K562 (cell line): ENCODE measurements around the gene CPSF6. TPM values are rescaled to one million over a fixed set of nuclear protein-coding genes. Genes with fewer than 3 reads are reported as not detected.

Experiments used
- ATAC-seq: fragments of 200-7000 bp; cut with Tn5 transposase; 3 replicates; pipeline ENCODE4 v1.9.1; 2020; ENCODE audit warnings: moderate library complexity
- BruUV-seq: library from RNA; stranded (reverse); fragments of 400-500 nt; replicated peaks from 2 replicates; lab custom pipeline; 2021; lab: Mats Ljungman, UMichigan
- CTCF ChIA-PET: fragments of 300-600 bp; formaldehyde crosslinking; extraction: SDS; loops from one replicate; lab custom pipeline; 2021; ENCODE audit warnings: low intra/inter-chr PET ratio; lab: Yijun Ruan, JAX
- POLR2A ChIA-PET: fragments of 300-600, 350-650 bp; sonication (Branson Sonifier 250); formaldehyde crosslinking; extraction: SDS; loops from one replicate; lab custom pipeline; 2021; ENCODE audit warnings: antibody characterized with exemption, inconsistent platforms; lab: Yijun Ruan, JAX
- DNase-seq, 4 experiments: peaks; one replicate each; pipeline versions ENCODE4 v3.0.0 to v3.0.0-alpha.2; 2011 to 2018; ENCODE audit warnings: low spot score in 3 of 4, mixed read lengths in 3 of 4; ENCODE audit errors: extremely low read depth in 1 of 4
- FAIRE-seq: peaks from 2 replicates; lab custom pipeline; 2011; peaks lifted over from hg19 to GRCh38; lab: Jason Lieb, UNC
- H2AFZ ChIP-seq: 2 replicates; pipeline ENCODE4 v1.6.0; 2011; ENCODE audit warnings: low read depth, low read length, control low read depth, inconsistent platforms
- H3K27ac ChIP-seq: fragments of 200-600 bp; 3 replicates; pipeline ENCODE4 v1.8.0; 2011; ENCODE audit warnings: low read depth, mild to moderate bottlenecking, control low read depth, inconsistent platforms, low read length, moderate library complexity, mixed read lengths; ENCODE audit errors: extremely low read depth
- H3K27me3 ChIP-seq, 2 experiments: fragments of 300-600 bp in 1 of 2; 2 replicates in 1 of 2; 3 replicates in 1 of 2; pipeline versions ENCODE4 v1.6.0 to v1.8.0; 2011; ENCODE audit warnings: inconsistent platforms in 2 of 2, low read length in 2 of 2, mild to moderate bottlenecking in 1 of 2, mixed read lengths in 1 of 2, moderate library complexity in 1 of 2; ENCODE audit not compliant: control insufficient read depth in 2 of 2, insufficient read depth in 2 of 2
- H3K36me3 ChIP-seq: fragments of 300-600 bp; 3 replicates; pipeline ENCODE4 v1.8.0; 2011; ENCODE audit warnings: mild to moderate bottlenecking, low read length, inconsistent platforms; ENCODE audit not compliant: control insufficient read depth, insufficient read depth
- H3K4me1 ChIP-seq, 2 experiments: fragments of 200-600 bp in 1 of 2; replicated peaks in 1 of 2; 2 replicates in 1 of 2; 3 replicates in 1 of 2; pipeline versions ENCODE4 v1.5.1 to v1.8.0; 2011; ENCODE audit warnings: inconsistent platforms in 2 of 2, low read length in 2 of 2, mild to moderate bottlenecking in 1 of 2, mixed read lengths in 1 of 2, moderate library complexity in 1 of 2; ENCODE audit not compliant: control insufficient read depth in 2 of 2, insufficient read depth in 2 of 2
- H3K4me2 ChIP-seq: 2 replicates; pipeline ENCODE4 v1.6.1; 2011; ENCODE audit warnings: low read length, control low read depth, inconsistent platforms, mixed read lengths; ENCODE audit not compliant: insufficient read depth
- H3K4me3 ChIP-seq: fragments of 200-600 bp; sonication (generic), shearing (Covaris generic); 2 replicates; pipeline ENCODE4 v1.5.1; 2016; ENCODE audit warnings: control low read depth, inconsistent platforms
- H3K79me2 ChIP-seq: fragments of 200-600 bp; 3 replicates; pipeline ENCODE4 v1.8.0; 2011; ENCODE audit warnings: low read length, inconsistent platforms; ENCODE audit not compliant: control insufficient read depth, insufficient read depth
- H3K9ac ChIP-seq, 2 experiments: 2 replicates each; pipeline versions ENCODE4 v1.6.0 to v1.6.1; 2011; ENCODE audit warnings: low read depth in 2 of 2, low read length in 2 of 2, control low read depth in 1 of 2, inconsistent platforms in 1 of 2, mild to moderate bottlenecking in 1 of 2, mixed read lengths in 1 of 2; ENCODE audit not compliant: insufficient read depth in 1 of 2
- H3K9me1 ChIP-seq: one replicate; pipeline ENCODE4 v1.6.0; 2011; ENCODE audit warnings: inconsistent platforms, mild to moderate bottlenecking, low read length, moderate library complexity; ENCODE audit not compliant: control insufficient read depth, insufficient read depth
- H3K9me3 ChIP-seq: replicated peaks from 2 replicates; pipeline ENCODE4 v1.5.1; 2011; ENCODE audit warnings: low read depth, low read length, inconsistent platforms; ENCODE audit not compliant: control insufficient read depth, insufficient read depth
- H4K20me1 ChIP-seq: replicated peaks from 2 replicates; pipeline ENCODE4 v1.6.1; 2011; ENCODE audit warnings: low read length, inconsistent platforms, mixed read lengths; ENCODE audit not compliant: control insufficient read depth, insufficient read depth
- BCOR ChIP-seq: fragments of 450-650 bp; IDR thresholded peaks from 2 replicates; pipeline ENCODE4 v1.6.1; 2016
- BRF1 ChIP-seq: IDR thresholded peaks from 3 replicates; pipeline ENCODE4 v1.6.1; 2011; ENCODE audit warnings: borderline replicate concordance, mild to moderate bottlenecking; ENCODE audit not compliant: insufficient read length; ENCODE audit errors: extremely low read depth
- ETV6 ChIP-seq, 3 experiments: fragments of 150-350 bp in 1 of 3; sonication (generic) in 1 of 3; formaldehyde crosslinking in 1 of 3; IDR thresholded peaks; 2 replicates each; pipeline versions ENCODE4 v1.6.1 to v1.8.0; 2014 to 2022; ENCODE audit warnings: borderline replicate concordance in 2 of 3, low read depth in 2 of 3, antibody characterized with exemption in 1 of 3, low read length in 1 of 3, mild to moderate bottlenecking in 1 of 3, missing genetic modification reagents in 1 of 3
- GATA2 ChIP-seq: sonication (generic); formaldehyde crosslinking; IDR thresholded peaks from 2 replicates; pipeline ENCODE4 v1.4.0; 2020; ENCODE audit warnings: mild to moderate bottlenecking, missing genetic modification reagents
- HCFC1 ChIP-seq: IDR thresholded peaks from 2 replicates; pipeline ENCODE4 v1.6.1; 2012; ENCODE audit warnings: low read depth, low read length, improper control_type of control experiment
- HOMEZ ChIP-seq: fragments of 250-450 bp; sonication (Bioruptor Pico); IDR thresholded peaks from 2 replicates; pipeline ENCODE4 v1.4.0; 2020; ENCODE audit warnings: mild to moderate bottlenecking, moderate library complexity
- KDM1A ChIP-seq, 2 experiments: fragments of 450-650 bp; IDR thresholded peaks; 2 replicates each; pipeline ENCODE4 v1.6.1; 2016; ENCODE audit warnings: mild to moderate bottlenecking in 2 of 2
- KLF6 ChIP-seq: fragments of 250-450 bp; sonication (Bioruptor Pico); IDR thresholded peaks from 2 replicates; pipeline ENCODE4 v1.4.0; 2020; ENCODE audit warnings: mild to moderate bottlenecking, moderate library complexity, borderline replicate concordance
- MXI1 ChIP-seq: IDR thresholded peaks from 2 replicates; pipeline ENCODE4 v1.6.1; 2011; ENCODE audit warnings: low read depth, mild to moderate bottlenecking, improper control_type of control experiment, low read length
- MYBL2 ChIP-seq, 2 experiments: fragments of 450-650 bp in 1 of 2; sonication (generic) in 1 of 2; formaldehyde crosslinking in 1 of 2; IDR thresholded peaks; 2 replicates each; pipeline versions ENCODE4 v1.6.1 to v1.8.1; 2017 to 2022; ENCODE audit warnings: borderline replicate concordance in 1 of 2, inconsistent platforms in 1 of 2, low read depth in 1 of 2, mild to moderate bottlenecking in 1 of 2, missing genetic modification reagents in 1 of 2, moderate library complexity in 1 of 2
- PCBP2 ChIP-seq: fragments of 200-400 bp; formaldehyde crosslinking; IDR thresholded peaks from 2 replicates; pipeline ENCODE4 v1.6.1; 2018; ENCODE audit warnings: low read length, low read depth, mild to moderate bottlenecking, moderate library complexity; ENCODE audit not compliant: poor library complexity, severe bottlenecking
- SLC30A9 ChIP-seq: fragments of 250-450 bp; sonication (Bioruptor Pico); IDR thresholded peaks from 2 replicates; pipeline ENCODE4 v1.8.0; 2022; ENCODE audit warnings: mild to moderate bottlenecking, moderate library complexity
- ZNF354B ChIP-seq: fragments of 250-450 bp; sonication (Bioruptor Pico); IDR thresholded peaks from 2 replicates; pipeline ENCODE4 v1.4.0; 2020
- WGBS: fragments of 100-300 bp; shearing (Covaris generic); methylation state at CpG from one replicate; pipeline ENCODE4 v1.1.6; 2016; ENCODE audit warnings: low coverage, mixed read lengths; ENCODE audit not compliant: insufficient coverage; ENCODE audit errors: missing lambda C conversion rate; 5-methylcytosine and 5-hydroxymethylcytosine counted together
- in situ Hi-C: fragments of 300-500 bp; cut with MboI; formaldehyde crosslinking; loops from 4 replicates; pipeline ENCODE4 v1.15.0; 2018; ENCODE audit warnings: inconsistent platforms, mixed read lengths
- intact Hi-C: fragments of 100-400 bp; cut with micrococcal nuclease; formaldehyde crosslinking; loops from 2 replicates; pipeline ENCODE4 v1.14.2; 2022
- polyA plus RNA-seq, 8 experiments: library from polyadenylated mRNA; depleted of rRNA in 4 of 8; stranded (reverse) in 5 of 8; unstranded in 3 of 8; fragments of >200 nt; fragmentation: Nextera tagmentation in 2 of 8; fragmentation: Illumina TruSeq in 1 of 8; extraction: Ambion mirVana in 2 of 8; extraction: Trizol in 1 of 8; gene quantifications; 2 replicates each; pipeline versions ENCODE4 v1.2.1 to v1.2.3, GENCODE V29; 2011 to 2014; ENCODE audit warnings: inconsistent platforms in 1 of 8, missing spikeins in 1 of 8
- total RNA-seq, 7 experiments: library from RNA; depleted of rRNA in 6 of 7; stranded (reverse); fragments of >200 nt in 6 of 7; fragmentation: Illumina TruSeq in 2 of 7; extraction: Trizol in 2 of 7; gene quantifications; 2 replicates each; pipeline versions ENCODE4 v1.2.1 to v1.2.3, GENCODE V29; 2011 to 2021; ENCODE audit warnings: low replicate concordance in 1 of 7

CPSF6 gene
- total and polyA plus RNA-seq, 9 of the 15 experiments (the other 6 are each of a cell fraction or from before 2014, with no cell fraction given): 34.3 to 129 (median 77.8) TPM

DNA sequence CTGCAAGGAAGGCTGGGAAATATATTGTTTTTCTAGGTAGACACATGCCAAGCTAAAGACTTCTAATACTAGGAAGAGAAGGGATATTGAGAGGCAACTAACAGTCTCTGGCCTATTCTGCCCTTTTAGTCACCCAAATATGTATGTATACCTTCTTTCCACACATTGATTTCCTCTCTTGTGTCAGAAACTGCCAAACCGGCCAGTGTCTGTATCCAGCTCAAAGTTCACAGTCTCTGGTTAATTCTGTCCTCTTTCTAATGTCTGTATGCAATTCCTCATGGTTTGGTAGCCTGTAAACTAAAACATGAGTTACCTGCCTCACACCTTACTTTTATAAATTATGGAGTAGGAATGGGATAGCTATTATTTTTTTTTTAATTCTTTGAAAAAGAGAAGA lies 25.2 kb upstream of the CPSF6 start:
- no peak overlapping the region for H3K9ac ChIP-seq
- intact Hi-C loops: no loop called here
- no peaks in the 10 kb centered on the region; a peak in 1 of 5 replicates for H3K27me3 ChIP-seq
- H3K36me3 ChIP-seq: no peaks in the 10 kb centered on the region
- H4K20me1 ChIP-seq: no peaks in the 10 kb centered on the region
- no peak overlapping the region for H3K4me3 ChIP-seq
- no peak overlapping the region for H2AFZ ChIP-seq
- ChIA-PET CTCF (no interaction called here), POLR2A (interaction anchor here (0.8 to 1.1 kb wide), 2 partner anchors 10 to 23 kb away, joined by 3 to 4 read pairs; no protein-coding TSS in a partner anchor)
- no TSS peak for BruUV-seq
- ATAC-seq (no peak), DNase-seq (no peak), FAIRE-seq (no peak)
- TF ChIP-seq HOMEZ: no peak
- TF ChIP-seq BCOR: no peak
- TF ChIP-seq ETV6 (IDR thresholded peaks at IDR 0.05; ENCODE audit: borderline replicate concordance in 1 of 2, low read depth in 2 of 2, low read length in 1 of 2): no peak
- TF ChIP-seq ETV6 (CRISPR knock-in tag; IDR thresholded peaks at IDR 0.05; ENCODE audit: borderline replicate concordance): no peak
- no peak for TF ChIP-seq PCBP2
- TF ChIP-seq KDM1A (IDR thresholded peaks at IDR 0.05): no peak
- TF ChIP-seq KLF6: no peak
- no peak for TF ChIP-seq ZNF354B (CRISPR knock-in tag)
- TF ChIP-seq MXI1: no peak
- no peak for TF ChIP-seq SLC30A9 (CRISPR knock-in tag)
- no peak for TF ChIP-seq GATA2 (CRISPR knock-in tag)
- TF ChIP-seq BRF1: no peak
- TF ChIP-seq HCFC1: no peak
- no peak for TF ChIP-seq MYBL2 (IDR thresholded peaks at IDR 0.05; ENCODE audit: low read depth)
- TF ChIP-seq MYBL2 (CRISPR knock-in tag; IDR thresholded peaks at IDR 0.05; ENCODE audit: borderline replicate concordance): no peak
- WGBS: 0% methylated on average over 1 of the region's 1 CpG
- H3K4me2 ChIP-seq: no peak overlapping the region
- no peak overlapping the region for H3K27ac ChIP-seq
- no peaks in the 10 kb centered on the region for H3K4me1 ChIP-seq
- no peaks in the 10 kb centered on the region for H3K9me3 ChIP-seq
- H3K9me1 ChIP-seq: no peaks in the 10 kb centered on the region
- in situ Hi-C loops: no loop called here
- no peaks in the 10 kb centered on the region for H3K79me2 ChIP-seq
